Activated CD8-positive, alpha-beta T cell treated with anti-CD3 and anti-CD28 coated beads, Interleukin-2, amount 10 ng/mL, durations not matched to agents 7 days and 5 days (primary cell): ENCODE results near the gene TSC22D1. TPM values are rescaled to one million over a fixed set of nuclear protein-coding genes. Genes with fewer than 3 reads are reported as not detected.

Experiments used
- ATAC-seq: fragments of 150-1000 bp; cut with Tn5 transposase; one replicate; pipeline ENCODE4 v1.10.0; 2021; ENCODE audit warnings: moderate library complexity
- CTCF ChIA-PET: fragments of 350-600 bp; sonication (Branson Sonifier 250); formaldehyde crosslinking; loops from one replicate; lab custom pipeline; 2021; ENCODE audit warnings: antibody characterized with exemption; lab: Charles Lee
- POLR2A ChIA-PET: fragments of 350-600 bp; sonication (Branson Sonifier 250); formaldehyde crosslinking; loops from one replicate; lab custom pipeline; 2021; ENCODE audit warnings: antibody characterized with exemption; lab: Charles Lee
- DNase-seq: peaks from one replicate; pipeline ENCODE4 v3.0.0-alpha.2; 2020
- H3K27ac Mint-ChIP-seq: one replicate; pipeline ENCODE4 v1.8.0; 2021; ENCODE audit warnings: mild to moderate bottlenecking, mixed read lengths
- H3K27me3 Mint-ChIP-seq: one replicate; pipeline ENCODE4 v1.8.0; 2021; ENCODE audit warnings: low read depth, mixed read lengths
- H3K36me3 Mint-ChIP-seq: one replicate; pipeline ENCODE4 v1.8.0; 2021; ENCODE audit warnings: low read depth, mixed read lengths
- H3K4me1 Mint-ChIP-seq: one replicate; pipeline ENCODE4 v1.8.0; 2021; ENCODE audit warnings: low read depth, mixed read lengths
- H3K4me3 Mint-ChIP-seq: one replicate; pipeline ENCODE4 v1.8.0; 2021; ENCODE audit warnings: mild to moderate bottlenecking, mixed read lengths
- H3K9me3 Mint-ChIP-seq: one replicate; pipeline ENCODE4 v1.8.0; 2022; ENCODE audit warnings: mixed read lengths; ENCODE audit not compliant: insufficient read depth
- total RNA-seq, 2 experiments: library from RNA; stranded (reverse); gene quantifications; one replicate each; pipeline ENCODE4 v1.2.3, GENCODE V29; 2021

Gene TSC22D1
- total RNA-seq, 2 experiments from 2014 or later, result 13.7 to 15.8 TPM

DNA sequence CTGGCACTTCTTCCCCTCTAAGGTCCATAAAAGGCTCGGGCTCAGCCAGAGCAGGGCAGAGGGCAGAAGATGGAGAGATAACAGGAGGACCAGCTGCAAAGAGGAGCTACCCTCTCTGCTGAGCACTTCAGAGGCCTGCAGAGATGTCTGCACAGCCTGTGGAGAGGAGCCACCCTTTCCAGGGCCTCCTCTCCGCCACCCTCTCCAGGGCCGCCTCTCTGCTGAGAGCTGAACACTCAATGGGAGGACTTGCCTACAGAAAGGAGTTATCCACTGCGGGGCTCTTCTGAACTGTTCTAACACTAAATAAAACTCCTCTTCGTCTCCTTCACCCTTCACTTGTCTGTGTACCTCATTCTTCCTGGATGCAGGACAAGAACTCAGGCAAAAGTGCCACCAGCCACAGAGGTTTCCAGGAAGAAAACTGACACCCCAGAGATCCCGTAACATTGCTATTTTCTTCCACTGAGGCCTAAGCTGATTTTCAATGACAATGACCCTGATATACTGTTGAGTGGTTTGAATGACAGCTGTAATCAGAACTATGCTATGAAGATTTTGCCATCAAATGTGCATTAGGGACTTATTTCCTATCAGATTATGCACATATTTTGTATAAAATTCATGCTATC is 16.2 kb upstream of the TSC22D1 start:
- Mint-ChIP-seq H3K4me3 (no peak overlapping the region), H3K27me3 (peaks cover 5% of the 10 kb centered on the region), H3K4me1 (no peaks in the 10 kb centered on the region), H3K27ac (no peak overlapping the region), H3K9me3 (no peaks in the 10 kb centered on the region), H3K36me3 (no peaks in the 10 kb centered on the region)
- CTCF ChIA-PET, result no interaction called here
- no peak for DNase-seq
- POLR2A ChIA-PET, result no interaction called here
- no peak for ATAC-seq

DNA sequence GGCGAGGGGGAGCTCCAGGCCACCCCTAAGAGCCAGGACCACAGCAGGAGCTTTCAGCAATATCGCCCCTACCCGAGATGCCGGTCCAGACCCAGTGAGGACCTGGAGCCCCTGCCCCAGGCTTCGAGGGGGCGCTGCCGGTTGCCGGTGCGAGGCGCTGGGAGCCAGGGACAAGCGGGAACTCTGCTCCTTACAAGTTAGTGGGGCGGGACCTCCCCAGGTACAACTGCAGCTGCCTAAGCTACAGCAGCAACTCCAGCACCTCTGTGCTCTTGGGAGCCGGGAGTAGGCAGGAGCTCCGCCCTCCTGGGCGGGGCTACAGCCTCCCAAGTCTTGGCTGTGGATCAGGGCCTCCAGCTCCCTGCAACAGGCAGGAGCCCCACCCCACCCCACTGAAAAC is 15.2 kb upstream of the TSC22D1 start:
- DNase-seq (no peak), ATAC-seq (no peak)
- H3K4me3 Mint-ChIP-seq, result no peak overlapping the region
- no peaks in the 10 kb centered on the region for H3K4me1 Mint-ChIP-seq
- H3K9me3 Mint-ChIP-seq, result no peaks in the 10 kb centered on the region
- H3K36me3 Mint-ChIP-seq, result no peaks in the 10 kb centered on the region
- CTCF ChIA-PET, result no interaction called here
- POLR2A ChIA-PET, result no interaction called here
- peaks cover 5% of the 10 kb centered on the region for H3K27me3 Mint-ChIP-seq
- H3K27ac Mint-ChIP-seq, result no peak overlapping the region

DNA sequence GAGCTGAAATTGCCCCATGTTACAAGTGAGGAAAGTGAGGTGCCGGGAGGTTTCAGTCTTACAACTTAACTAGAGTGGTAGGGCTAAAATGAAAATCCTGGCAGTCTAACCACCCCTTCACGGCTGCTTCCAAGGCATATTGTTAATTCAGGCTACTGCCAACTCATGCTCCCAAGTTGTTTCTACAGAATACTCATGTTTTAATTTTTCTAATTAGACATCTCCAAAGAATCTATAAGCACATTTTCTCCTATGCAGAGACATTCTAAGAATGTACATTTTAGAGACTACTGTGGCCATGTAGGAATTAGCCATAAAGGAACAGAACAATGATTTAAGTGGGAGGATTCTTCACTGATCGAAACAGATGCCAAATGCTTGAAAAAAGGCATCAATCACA is 7.0 kb upstream of the TSC22D1 start:
- POLR2A ChIA-PET, result no interaction called here
- Mint-ChIP-seq H3K9me3 (no peaks in the 10 kb centered on the region), H3K36me3 (no peaks in the 10 kb centered on the region), H3K4me3 (no peak overlapping the region), H3K4me1 (peaks cover 4% of the 10 kb centered on the region), H3K27ac (no peak overlapping the region), H3K27me3 (peaks cover 23% of the 10 kb centered on the region)
- ATAC-seq (no peak), DNase-seq (no peak)
- CTCF ChIA-PET, result no interaction called here

DNA sequence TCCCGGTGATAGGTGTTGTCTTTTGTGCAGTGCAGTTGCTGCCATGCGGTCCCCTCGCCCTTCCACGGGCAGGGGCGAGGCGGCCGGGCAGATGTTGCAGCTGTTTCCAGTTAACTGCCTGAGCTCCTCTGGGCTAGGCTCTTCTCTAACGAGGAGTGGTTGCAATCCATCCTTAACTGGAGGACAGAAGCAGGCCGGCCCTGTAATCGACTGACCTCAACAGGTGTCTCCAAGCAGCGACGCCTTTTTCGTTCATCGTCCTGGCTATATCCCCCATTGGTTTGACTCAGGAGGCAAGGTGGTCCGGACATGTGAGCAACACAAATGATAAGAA is 1.9 kb upstream of the TSC22D1 start:
- peaks cover 30% of the 10 kb centered on the region for H3K4me1 Mint-ChIP-seq
- H3K36me3 Mint-ChIP-seq, result peaks cover 19% of the 10 kb centered on the region
- H3K4me3 Mint-ChIP-seq, result peak overlapping the region; percentile 95
- ChIA-PET POLR2A (interaction anchor here (1.0 kb wide), 1 partner anchor 340 kb away, joined by 3 read pairs; no protein-coding TSS in a partner anchor), CTCF (interaction anchor here (1.0 kb wide), 1 partner anchor 94 kb away, joined by 3 read pairs; no protein-coding TSS in a partner anchor)
- no peak for DNase-seq
- peaks cover 13% of the 10 kb centered on the region for H3K27me3 Mint-ChIP-seq
- H3K27ac Mint-ChIP-seq, result peak overlapping the region; percentile 92
- H3K9me3 Mint-ChIP-seq, result no peaks in the 10 kb centered on the region
- ATAC-seq, result no peak

DNA sequence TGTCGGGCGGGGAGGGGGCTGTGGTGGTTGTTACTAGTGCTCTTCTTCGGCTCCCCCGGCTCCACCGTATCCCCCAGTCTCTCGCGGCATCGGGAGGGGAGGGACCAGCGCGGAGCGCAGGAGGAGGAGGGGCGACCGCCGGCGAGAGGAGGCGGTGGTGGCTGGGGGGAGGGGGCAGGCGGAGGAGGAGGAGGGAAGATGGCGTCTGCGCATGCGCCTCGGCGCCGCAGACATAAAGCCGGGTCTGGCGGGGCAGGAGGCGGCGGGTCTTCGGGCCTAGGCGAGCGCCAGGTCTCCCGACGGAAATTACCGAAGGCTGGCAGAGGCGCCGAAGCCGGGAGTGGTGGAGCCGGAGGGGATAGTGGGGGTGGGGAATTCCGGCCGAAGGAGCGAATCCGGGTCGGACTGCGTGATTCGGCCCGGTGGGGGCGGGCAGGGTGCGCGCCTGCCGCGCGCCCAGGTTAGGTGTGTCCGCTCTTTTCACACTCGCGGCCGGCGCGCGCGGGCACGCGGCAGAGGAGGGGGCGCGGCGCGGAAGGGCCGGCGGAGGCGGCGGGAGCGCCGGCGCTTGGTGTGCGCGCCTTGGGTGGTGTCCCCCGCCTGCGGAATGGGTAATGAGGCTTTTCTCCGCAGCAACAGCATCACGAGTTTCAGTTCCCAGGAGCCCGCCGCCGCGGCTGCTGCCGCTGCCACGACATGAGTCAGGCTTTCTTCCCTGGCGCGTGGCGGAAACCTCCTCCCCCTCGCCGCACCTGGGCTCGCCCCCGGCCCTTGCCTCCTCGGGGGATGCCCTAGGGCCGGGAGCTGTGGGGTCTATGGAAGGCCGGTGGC is 1.3 kb upstream of the TSC22D1 start:
- Mint-ChIP-seq H3K9me3 (no peaks in the 10 kb centered on the region), H3K4me1 (peaks cover 31% of the 10 kb centered on the region), H3K27ac (peak overlapping the region; percentile 92), H3K27me3 (peaks cover 11% of the 10 kb centered on the region), H3K4me3 (peak overlapping the region; percentile 95), H3K36me3 (peaks cover 23% of the 10 kb centered on the region)
- DNase-seq (peak; percentile 97), ATAC-seq (peak; percentile 75)
- CTCF ChIA-PET, result interaction anchor here (1.0 kb wide), 1 partner anchor 94 kb away, joined by 3 read pairs; no protein-coding TSS in a partner anchor
- POLR2A ChIA-PET, result interaction anchor here (0.5 to 1.0 kb wide), 2 partner anchors 340 to 352 kb away, joined by 3 read pairs; no protein-coding TSS in a partner anchor

DNA sequence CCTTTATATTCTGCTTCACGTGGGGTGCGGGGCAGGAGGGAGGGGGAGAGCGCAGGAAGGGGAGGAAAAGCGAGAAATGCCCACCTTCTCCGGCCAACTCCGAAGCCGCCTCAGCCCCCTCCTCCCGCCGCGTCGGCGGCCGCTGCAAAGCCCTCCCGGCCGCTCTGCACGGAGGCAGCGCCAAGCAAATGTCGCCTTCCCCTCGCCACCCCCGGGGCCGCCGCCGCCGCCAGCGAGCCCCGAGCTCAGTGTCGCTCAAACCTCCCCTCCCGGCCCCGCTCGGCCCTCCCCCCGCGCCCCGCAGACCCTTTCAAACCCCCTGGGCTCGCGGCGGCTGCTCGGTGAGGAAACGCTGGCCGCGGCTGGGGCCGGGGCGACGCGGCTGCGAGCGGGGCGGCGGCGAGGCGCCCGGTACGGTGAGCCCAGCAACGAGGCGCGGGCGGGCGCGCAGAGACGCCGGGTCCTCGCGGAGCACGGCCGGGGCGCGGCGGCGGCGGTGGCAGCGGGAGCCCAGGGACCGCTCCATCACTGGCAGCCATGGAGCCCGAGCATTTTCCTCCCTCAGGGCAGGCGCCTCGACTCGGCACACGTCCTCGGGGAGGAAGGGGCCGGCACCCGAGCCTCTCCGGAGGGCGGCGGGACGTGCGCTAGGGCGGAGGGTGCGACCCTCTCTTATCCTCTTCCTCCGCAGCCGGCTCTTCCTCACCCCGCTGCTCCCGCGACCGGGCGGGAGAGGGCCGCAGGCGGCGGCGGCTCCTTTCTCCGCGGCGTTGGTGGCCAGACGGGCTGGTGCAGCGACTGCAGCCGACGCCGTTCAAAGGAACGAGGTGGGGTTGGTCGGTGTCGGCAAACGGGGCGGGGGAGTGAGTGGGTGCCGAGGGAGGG is 463 bp upstream of the TSC22D1 start:
- ATAC-seq, result peak; percentile 35
- peaks cover 25% of the 10 kb centered on the region for H3K36me3 Mint-ChIP-seq

DNA sequence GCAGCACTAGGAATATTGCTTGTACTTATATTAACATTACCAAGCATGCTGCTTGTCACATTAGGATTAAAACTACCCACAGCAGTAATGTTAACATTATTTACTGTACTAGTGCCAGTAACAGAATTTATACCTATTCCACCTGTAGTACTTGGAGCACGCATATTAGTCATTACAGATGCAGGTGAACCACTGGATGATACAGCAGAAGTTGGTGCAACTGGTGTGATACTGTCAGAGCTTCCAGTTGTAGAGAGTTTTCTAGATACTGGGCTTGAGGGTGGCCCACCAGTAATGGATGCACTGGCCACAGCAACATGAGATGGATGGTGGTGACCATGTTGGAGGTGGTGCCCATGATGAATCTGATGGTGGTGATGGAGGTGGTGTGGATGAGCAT is 1.1 kb downstream of the TSC22D1 start:
- Mint-ChIP-seq H3K27ac (peak overlapping the region; percentile 90), H3K9me3 (no peaks in the 10 kb centered on the region), H3K27me3 (peaks cover 11% of the 10 kb centered on the region), H3K36me3 (peaks cover 25% of the 10 kb centered on the region), H3K4me3 (peak overlapping the region; percentile 93), H3K4me1 (peaks cover 36% of the 10 kb centered on the region)
- CTCF ChIA-PET, result interaction anchor here (1.1 to 3.3 kb wide), 4 partner anchors 63 to 92 kb away, joined by 6 to 11 read pairs (median 8); no protein-coding TSS in a partner anchor
- ATAC-seq (no peak), DNase-seq (no peak)
- POLR2A ChIA-PET, result interaction anchor here (1.0 kb wide), 1 partner anchor 408 kb away, joined by 3 read pairs; no protein-coding TSS in a partner anchor

More for the DNA sequence above, 463 bp upstream of the TSC22D1 start:
- H3K4me3 Mint-ChIP-seq, result peak overlapping the region; percentile 95
- peak; percentile 38 for DNase-seq
- peaks cover 11% of the 10 kb centered on the region for H3K27me3 Mint-ChIP-seq
- peak overlapping the region; percentile 92 for H3K27ac Mint-ChIP-seq
- peaks cover 36% of the 10 kb centered on the region for H3K4me1 Mint-ChIP-seq
- POLR2A ChIA-PET, result interaction anchor here (0.5 to 1.0 kb wide), 3 partner anchors 40 to 353 kb away, joined by 3 to 4 read pairs (median 3); no protein-coding TSS in a partner anchor
- CTCF ChIA-PET, result interaction anchor here (1.2 kb wide), 1 partner anchor 93 kb away, joined by 7 read pairs; no protein-coding TSS in a partner anchor
- no peaks in the 10 kb centered on the region for H3K9me3 Mint-ChIP-seq

DNA sequence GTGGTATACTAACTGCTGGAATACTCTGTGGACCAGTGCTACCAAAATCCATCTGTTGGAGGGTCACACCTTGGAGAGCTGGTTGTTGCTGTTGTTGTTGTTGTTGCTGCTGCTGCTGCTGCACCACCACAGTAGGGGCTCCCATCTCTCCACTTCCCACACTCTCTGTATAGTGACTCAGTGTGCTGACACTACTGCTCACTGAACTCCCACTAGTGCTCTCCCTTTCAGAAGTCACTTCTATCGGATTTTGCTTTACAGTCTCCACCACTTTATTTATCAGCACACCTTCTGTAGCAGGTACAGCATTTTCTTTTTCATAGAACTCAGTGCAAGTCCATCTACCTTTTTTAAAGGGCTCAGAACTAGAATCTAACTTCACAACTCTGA is 1.7 kb downstream of the TSC22D1 start:
- peaks cover 8% of the 10 kb centered on the region for H3K27me3 Mint-ChIP-seq
- H3K9me3 Mint-ChIP-seq, result no peaks in the 10 kb centered on the region
- no peak overlapping the region for H3K4me3 Mint-ChIP-seq
- peaks cover 25% of the 10 kb centered on the region for H3K36me3 Mint-ChIP-seq
- POLR2A ChIA-PET, result no interaction called here
- ATAC-seq (no peak), DNase-seq (no peak)
- H3K27ac Mint-ChIP-seq, result no peak overlapping the region
- CTCF ChIA-PET, result interaction anchor here (1.7 to 3.3 kb wide), 4 partner anchors 62 to 344 kb away, joined by 4 to 11 read pairs (median 6); no protein-coding TSS in a partner anchor
- peaks cover 40% of the 10 kb centered on the region for H3K4me1 Mint-ChIP-seq

DNA sequence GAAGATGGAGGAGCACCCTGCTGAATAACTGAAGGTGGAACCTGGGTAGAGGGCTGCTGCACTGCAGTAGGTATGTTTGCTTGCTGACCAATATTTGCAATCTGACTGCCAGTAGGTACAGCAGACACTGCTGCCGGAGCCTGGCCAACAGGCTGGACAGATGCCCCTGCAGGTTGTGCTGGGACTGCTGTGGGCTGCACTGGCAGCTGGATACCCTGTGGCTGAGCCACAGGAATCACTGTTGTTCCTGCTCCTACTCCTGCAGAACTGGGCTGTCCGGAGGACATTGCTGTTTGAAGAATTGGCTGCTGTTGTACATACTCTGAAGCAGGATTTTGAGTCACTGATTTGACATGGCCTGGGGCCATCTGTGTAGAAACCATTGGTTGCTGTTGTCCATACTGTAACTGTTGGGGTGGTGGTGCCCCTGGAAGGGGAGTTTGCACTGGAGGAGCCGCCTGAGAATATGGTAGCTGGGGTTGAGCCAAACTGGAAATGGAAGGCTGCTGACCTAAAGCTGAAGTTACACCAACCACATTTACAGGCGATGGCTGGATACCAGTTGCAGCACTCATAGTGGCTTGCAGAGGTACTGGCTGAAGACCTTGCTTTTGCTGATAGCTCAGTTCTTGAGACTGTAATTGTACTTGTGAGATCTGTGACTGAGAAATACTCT is 2.2 kb downstream of the TSC22D1 start:
- peaks cover 25% of the 10 kb centered on the region for H3K36me3 Mint-ChIP-seq
- POLR2A ChIA-PET, result no interaction called here
- CTCF ChIA-PET, result interaction anchor here (1.7 to 3.3 kb wide), 4 partner anchors 62 to 345 kb away, joined by 4 to 11 read pairs (median 6); no protein-coding TSS in a partner anchor
- H3K4me3 Mint-ChIP-seq, result no peak overlapping the region
- H3K27me3 Mint-ChIP-seq, result peaks cover 5% of the 10 kb centered on the region
- ATAC-seq, result no peak
- DNase-seq, result peak; percentile 24
- H3K4me1 Mint-ChIP-seq, result peaks cover 43% of the 10 kb centered on the region
- H3K27ac Mint-ChIP-seq, result no peak overlapping the region
- H3K9me3 Mint-ChIP-seq, result no peaks in the 10 kb centered on the region

DNA sequence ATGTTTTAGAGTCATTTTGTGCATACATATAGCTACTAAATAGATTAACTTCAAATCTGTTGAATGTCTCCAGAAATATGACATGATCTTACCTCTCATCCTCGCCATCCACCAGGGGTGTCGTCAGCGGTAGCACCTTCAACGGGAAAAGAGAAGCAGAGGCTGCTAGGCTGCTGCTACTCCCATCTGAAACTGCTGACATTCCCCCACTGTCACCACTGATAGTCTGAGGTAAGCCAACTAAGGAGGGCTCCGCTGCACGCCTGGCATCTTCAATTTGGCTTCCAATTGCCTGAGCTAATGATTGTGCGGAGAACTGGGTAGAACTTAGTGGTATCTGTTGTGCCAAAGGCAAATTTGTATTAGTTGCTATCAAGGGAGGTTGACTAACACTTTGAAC is 3.1 kb downstream of the TSC22D1 start:
- Mint-ChIP-seq H3K4me1 (peaks cover 39% of the 10 kb centered on the region), H3K27me3 (no peaks in the 10 kb centered on the region), H3K9me3 (no peaks in the 10 kb centered on the region), H3K27ac (no peak overlapping the region), H3K36me3 (peaks cover 25% of the 10 kb centered on the region), H3K4me3 (no peak overlapping the region)
- DNase-seq (no peak), ATAC-seq (no peak)
- CTCF ChIA-PET, result interaction anchor here (1.7 to 3.3 kb wide), 4 partner anchors 61 to 345 kb away, joined by 4 to 11 read pairs (median 6); no protein-coding TSS in a partner anchor
- POLR2A ChIA-PET, result no interaction called here
